Measurements from ENCODE around the gene TRDN. TPM values are rescaled to one million over a fixed set of nuclear protein-coding genes. Genes with fewer than 3 reads are reported as not detected.

TRDN gene
- total and polyA plus RNA-seq, 2 donors (not counting 1 experiment from before 2014, with no cell fraction given) = not detected

- H3K27ac ChIP-seq (ENCODE audit: insufficient read depth, low read length) = no peak overlapping the region
- no peaks in the 10 kb centered on the region for H3K27me3 ChIP-seq (ENCODE audit: control insufficient read depth, insufficient read depth, low read length)
- H3K36me3 ChIP-seq (ENCODE audit: control insufficient read depth, insufficient read depth, low read length) = no peaks in the 10 kb centered on the region
- H2AFZ ChIP-seq (ENCODE audit: low read length) = no peak overlapping the region
- no peak overlapping the region for H3K4me3 ChIP-seq (replicated peaks in 1 of 4; ENCODE audit: control extremely low read depth in 1 of 4, insufficient read depth in 1 of 4, low read depth in 3 of 4, low read length in 4 of 4)
- no peaks in the 10 kb centered on the region for H3K4me1 ChIP-seq (ENCODE audit: control insufficient read depth, extremely low read depth, insufficient read depth, low read length)
- no peaks in the 10 kb centered on the region for H4K20me1 ChIP-seq (ENCODE audit: control insufficient read depth, extremely low read depth, insufficient read depth, low read length)
- H3K9ac ChIP-seq (ENCODE audit: insufficient read depth, low read length) = no peak overlapping the region
- H3K4me2 ChIP-seq (ENCODE audit: extremely low read depth, insufficient read depth, low read length) = no peak overlapping the region
- DNase-seq (ENCODE audit: low read depth in 2 of 2) = no peak
- TF ChIP-seq EZH2 (IDR thresholded peaks at IDR 0.05; ENCODE audit: low read length, missing control alignments) (no peak), CTCF (conservative IDR thresholded peaks at IDR 0.05 in 1 of 2, IDR thresholded peaks at IDR 0.05 in 1 of 2; ENCODE audit: low read depth in 1 of 2, low read length in 2 of 2) (no peak)
- no peaks in the 10 kb centered on the region for H3K9me3 ChIP-seq (ENCODE audit: control insufficient read depth, insufficient read depth, low read depth, low read length)
- no peaks in the 10 kb centered on the region for H3K79me2 ChIP-seq (ENCODE audit: control insufficient read depth, insufficient read depth, low read length)
Observed at GRCh38 chr6:123640567-123641187, 3.9 kb upstream of the TRDN start.

- peak in 1 of 2 donors; percentile 1 for DNase-seq (ENCODE audit: low read depth in 2 of 2)
- Histone ChIP-seq H3K4me3 (replicated peaks in 1 of 4; ENCODE audit: control extremely low read depth in 1 of 4, insufficient read depth in 1 of 4, low read depth in 3 of 4, low read length in 4 of 4) (no peak overlapping the region), H4K20me1 (ENCODE audit: control insufficient read depth, extremely low read depth, insufficient read depth, low read length) (no peaks in the 10 kb centered on the region), H2AFZ (ENCODE audit: low read length) (no peak overlapping the region), H3K27me3 (ENCODE audit: control insufficient read depth, insufficient read depth, low read length) (no peaks in the 10 kb centered on the region), H3K27ac (ENCODE audit: insufficient read depth, low read length) (no peak overlapping the region), H3K79me2 (ENCODE audit: control insufficient read depth, insufficient read depth, low read length) (no peaks in the 10 kb centered on the region), H3K9me3 (ENCODE audit: control insufficient read depth, insufficient read depth, low read depth, low read length) (no peaks in the 10 kb centered on the region), H3K4me2 (ENCODE audit: extremely low read depth, insufficient read depth, low read length) (no peak overlapping the region), H3K9ac (ENCODE audit: insufficient read depth, low read length) (no peak overlapping the region), H3K36me3 (ENCODE audit: control insufficient read depth, insufficient read depth, low read length) (no peaks in the 10 kb centered on the region), H3K4me1 (ENCODE audit: control insufficient read depth, extremely low read depth, insufficient read depth, low read length) (no peaks in the 10 kb centered on the region)
- TF ChIP-seq CTCF (conservative IDR thresholded peaks at IDR 0.05 in 1 of 2, IDR thresholded peaks at IDR 0.05 in 1 of 2; ENCODE audit: low read depth in 1 of 2, low read length in 2 of 2) (no peak), EZH2 (IDR thresholded peaks at IDR 0.05; ENCODE audit: low read length, missing control alignments) (no peak)
Observed at GRCh38 chr6:123638865-123639264, 2.1 kb upstream of the TRDN start.

GRCh38 chr6:123636282-123636681, 468 bp downstream of the TRDN start:
- Histone ChIP-seq H3K4me1 (ENCODE audit: control insufficient read depth, extremely low read depth, insufficient read depth, low read length) (no peaks in the 10 kb centered on the region), H3K27ac (ENCODE audit: insufficient read depth, low read length) (no peak overlapping the region), H3K9me3 (ENCODE audit: control insufficient read depth, insufficient read depth, low read depth, low read length) (no peaks in the 10 kb centered on the region), H3K4me2 (ENCODE audit: extremely low read depth, insufficient read depth, low read length) (no peak overlapping the region), H3K27me3 (ENCODE audit: control insufficient read depth, insufficient read depth, low read length) (no peaks in the 10 kb centered on the region), H4K20me1 (ENCODE audit: control insufficient read depth, extremely low read depth, insufficient read depth, low read length) (no peaks in the 10 kb centered on the region), H3K9ac (ENCODE audit: insufficient read depth, low read length) (no peak overlapping the region), H3K4me3 (replicated peaks in 1 of 4; ENCODE audit: control extremely low read depth in 1 of 4, insufficient read depth in 1 of 4, low read depth in 3 of 4, low read length in 4 of 4) (no peak overlapping the region), H3K79me2 (ENCODE audit: control insufficient read depth, insufficient read depth, low read length) (no peaks in the 10 kb centered on the region), H2AFZ (ENCODE audit: low read length) (no peak overlapping the region), H3K36me3 (ENCODE audit: control insufficient read depth, insufficient read depth, low read length) (no peaks in the 10 kb centered on the region)
- DNase-seq (ENCODE audit: low read depth in 2 of 2) = no peak
- no peak for TF ChIP-seq EZH2 (IDR thresholded peaks at IDR 0.05; ENCODE audit: low read length, missing control alignments)
- no peak for TF ChIP-seq CTCF (conservative IDR thresholded peaks at IDR 0.05 in 1 of 2, IDR thresholded peaks at IDR 0.05 in 1 of 2; ENCODE audit: low read depth in 1 of 2, low read length in 2 of 2)
